ENCODE data around the gene EPB41L4B.
"Not testable (repeated sequence)": the region's sequence is repeated elsewhere in the genome, so short reads cannot be mapped to it uniquely, and the experiment has no call there.

The EPB41L4B gene

GRCh38 chr9:109150925-109151545 lies 169.8 kb downstream of the EPB41L4B start:
- no peak for DNase-seq

- DNase-seq, result no peak
Measured at GRCh38 chr9:109149722-109150121, 171.1 kb downstream of the EPB41L4B start.

GRCh38 chr9:109149089-109149488 lies 171.8 kb downstream of the EPB41L4B start:
- no peak for DNase-seq

- DNase-seq, result no peak
Measured at GRCh38 chr9:109145051-109145450, 175.8 kb downstream of the EPB41L4B start.

GRCh38 chr9:109143881-109144562 lies 176.8 kb downstream of the EPB41L4B start:
- peak; percentile 96 for DNase-seq

- DNase-seq, result no peak
Measured at GRCh38 chr9:109141375-109141774, 179.5 kb downstream of the EPB41L4B start.

GRCh38 chr9:109139851-109140250 lies 181.0 kb downstream of the EPB41L4B start:
- DNase-seq, result no peak

GRCh38 chr9:109138421-109138820 lies 182.4 kb downstream of the EPB41L4B start:
- no peak for DNase-seq

- DNase-seq, result peak; percentile 96
Measured at GRCh38 chr9:109134167-109134578, 186.7 kb downstream of the EPB41L4B start.

- DNase-seq, result no peak
Measured at GRCh38 chr9:109133533-109133932, 187.3 kb downstream of the EPB41L4B start.

- DNase-seq, result peak; percentile 75
Measured at GRCh38 chr9:109132567-109133021, 188.3 kb downstream of the EPB41L4B start.

GRCh38 chr9:109129470-109130197 lies 191.2 kb downstream of the EPB41L4B start:
- no peak for DNase-seq

- not testable (repeated sequence) for DNase-seq
Measured at GRCh38 chr9:109126671-109127070, 194.2 kb downstream of the EPB41L4B start.

GRCh38 chr9:109124121-109124520 lies 196.7 kb downstream of the EPB41L4B start:
- DNase-seq, result no peak

- peak; percentile 78 for DNase-seq
Measured at GRCh38 chr9:109122726-109123621, 197.9 kb downstream of the EPB41L4B start.
